Measurements from ENCODE around the gene SCUBE1. TPM values are rescaled to one million over a fixed set of nuclear protein-coding genes. Genes with fewer than 3 reads are reported as not detected.

SCUBE1 gene
- total and polyA plus RNA-seq, 4 donors, result 1.6 to 7.9 (median 5.0) TPM

DNA sequence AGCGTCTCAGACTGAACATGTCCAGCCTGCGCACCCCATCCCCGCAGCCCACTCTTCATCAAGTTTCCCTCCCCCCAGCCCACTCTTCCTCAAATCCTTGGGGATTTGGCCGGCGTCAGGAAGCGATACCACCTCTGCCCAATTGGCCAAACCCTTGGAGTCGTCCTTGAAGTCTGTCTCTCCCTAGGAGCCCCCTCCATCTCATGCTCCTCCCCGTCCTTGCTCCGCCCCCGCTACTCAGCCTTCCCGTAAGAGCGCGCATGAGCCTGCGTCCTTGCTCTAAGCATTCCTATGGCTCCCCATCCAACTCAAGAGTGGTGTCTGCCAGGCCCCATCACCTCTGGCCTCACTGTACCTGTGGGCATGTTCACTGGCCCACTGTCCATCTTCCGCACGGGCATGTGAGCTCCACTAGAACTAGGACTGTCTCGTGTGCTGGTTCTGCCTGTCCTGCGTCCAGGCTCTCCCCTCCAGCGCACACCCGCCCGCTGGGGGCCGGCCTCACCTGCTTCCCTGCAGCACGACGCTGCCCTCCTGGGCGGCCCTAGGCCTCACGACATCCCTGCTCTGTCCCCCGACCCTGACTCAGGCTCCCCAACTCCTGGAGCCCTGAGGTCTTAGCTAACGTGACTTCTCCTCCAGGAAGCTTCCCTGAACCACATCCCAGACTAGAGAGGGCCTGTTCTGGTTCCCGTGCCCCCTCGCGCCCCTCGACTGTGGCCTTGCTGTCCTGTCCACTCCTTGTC is 125.7 kb downstream of the SCUBE1 start:
- WGBS, 2 donors, result 82 to 83% methylated on average over 31 to 32 of the region's 32 CpGs

GRCh38 chr22:43216738-43217137 is 126.4 kb downstream of the SCUBE1 start:
- DNase-seq, result no peak
- no peak for ATAC-seq (ENCODE audit: insufficient read depth, low FRiP score)
- H3K9me3 ChIP-seq (ENCODE audit: control insufficient read depth in 4 of 4, insufficient read depth in 3 of 4, low read length in 3 of 4), result no peaks in the 10 kb centered on the region
- WGBS, 2 donors, result 85 to 90% methylated on average over 6 of the region's 6 CpGs
- no peak overlapping the region for H3K4me3 ChIP-seq
- H3K9ac ChIP-seq (ENCODE audit: insufficient read depth in 1 of 2, low read length in 2 of 2), result no peak overlapping the region
- H3K27me3 ChIP-seq (ENCODE audit: control insufficient read depth in 3 of 3, insufficient read depth in 3 of 3, low read length in 2 of 3), result no peaks in the 10 kb centered on the region
- H3K36me3 ChIP-seq (ENCODE audit: control insufficient read depth in 4 of 4, insufficient read depth in 4 of 4, low read length in 4 of 4), result no peaks in the 10 kb centered on the region
- no peak overlapping the region for H3K27ac ChIP-seq (ENCODE audit: low read depth in 1 of 2, low read length in 1 of 2)
- no peak for TF ChIP-seq CTCF (IDR thresholded peaks at IDR 0.05; ENCODE audit: control extremely low read depth, extremely low read depth)
- peaks cover 0 to 8% (median 0%) of the 10 kb centered on the region in 5 donors for H3K4me1 ChIP-seq (ENCODE audit: control insufficient read depth in 5 of 5, insufficient read depth in 5 of 5, low read length in 5 of 5)

More for the DNA sequence above, 125.7 kb downstream of the SCUBE1 start:
- Histone ChIP-seq H3K4me1 (ENCODE audit: control insufficient read depth in 5 of 5, insufficient read depth in 5 of 5, low read length in 5 of 5) (peaks cover 0 to 12% (median 5%) of the 10 kb centered on the region in 5 donors), H3K4me3 (no peak overlapping the region), H3K9me3 (ENCODE audit: control insufficient read depth in 4 of 4, insufficient read depth in 3 of 4, low read length in 3 of 4) (no peaks in the 10 kb centered on the region), H3K27me3 (ENCODE audit: control insufficient read depth in 3 of 3, insufficient read depth in 3 of 3, low read length in 2 of 3) (no peaks in the 10 kb centered on the region), H3K36me3 (ENCODE audit: control insufficient read depth in 4 of 4, insufficient read depth in 4 of 4, low read length in 4 of 4) (no peaks in the 10 kb centered on the region), H3K27ac (ENCODE audit: low read depth in 1 of 2, low read length in 1 of 2) (no peak overlapping the region), H3K9ac (ENCODE audit: insufficient read depth in 1 of 2, low read length in 2 of 2) (no peak overlapping the region)
- ATAC-seq (ENCODE audit: insufficient read depth, low FRiP score) (no peak), DNase-seq (no peak)
- no peak for TF ChIP-seq CTCF (IDR thresholded peaks at IDR 0.05; ENCODE audit: control extremely low read depth, extremely low read depth)

GRCh38 chr22:43213962-43214361 is 129.2 kb downstream of the SCUBE1 start:
- WGBS, 2 donors, result 87% methylated on average over 12 of the region's 12 CpGs
- DNase-seq (no peak), ATAC-seq (ENCODE audit: insufficient read depth, low FRiP score) (no peak)
- Histone ChIP-seq H3K27ac (ENCODE audit: low read depth in 1 of 2, low read length in 1 of 2) (no peak overlapping the region), H3K4me3 (no peak overlapping the region), H3K9ac (ENCODE audit: insufficient read depth in 1 of 2, low read length in 2 of 2) (no peak overlapping the region), H3K9me3 (ENCODE audit: control insufficient read depth in 4 of 4, insufficient read depth in 3 of 4, low read length in 3 of 4) (no peaks in the 10 kb centered on the region), H3K4me1 (ENCODE audit: control insufficient read depth in 5 of 5, insufficient read depth in 5 of 5, low read length in 5 of 5) (peaks cover 0 to 8% (median 0%) of the 10 kb centered on the region in 5 donors), H3K27me3 (ENCODE audit: control insufficient read depth in 3 of 3, insufficient read depth in 3 of 3, low read length in 2 of 3) (no peaks in the 10 kb centered on the region), H3K36me3 (ENCODE audit: control insufficient read depth in 4 of 4, insufficient read depth in 4 of 4, low read length in 4 of 4) (no peaks in the 10 kb centered on the region)
- TF ChIP-seq CTCF (IDR thresholded peaks at IDR 0.05; ENCODE audit: control extremely low read depth, extremely low read depth), result no peak
